Activated CD8-positive, alpha-beta T cell treated with anti-CD3 and anti-CD28 coated beads for 36 hours (primary cell): ENCODE results near the gene SH3GL1. TPM values are rescaled to one million over a fixed set of nuclear protein-coding genes. Genes with fewer than 3 reads are reported as not detected.

Experiments
- ATAC-seq: fragments of 200-7000 bp; cut with Tn5 transposase; one replicate; pipeline ENCODE4 v1.10.0; 2021; ENCODE audit warnings: mild to moderate bottlenecking, moderate library complexity
- CTCF ChIA-PET: fragments of 350-600 bp; sonication (Branson Sonifier 250); formaldehyde crosslinking; loops from one replicate; lab custom pipeline; 2021; ENCODE audit warnings: antibody characterized with exemption; lab: Charles Lee
- POLR2A ChIA-PET: fragments of 350-600 bp; sonication (Branson Sonifier 250); formaldehyde crosslinking; loops from one replicate; lab custom pipeline; 2021; ENCODE audit warnings: antibody characterized with exemption; lab: Charles Lee
- DNase-seq: peaks from one replicate; pipeline ENCODE4 v3.0.0-alpha.2; 2020
- H3K27ac Mint-ChIP-seq: one replicate; pipeline ENCODE4 v1.8.0; 2021; ENCODE audit warnings: mild to moderate bottlenecking, mixed read lengths
- H3K27me3 Mint-ChIP-seq: one replicate; pipeline ENCODE4 v1.8.0; 2021; ENCODE audit warnings: mixed read lengths
- H3K36me3 Mint-ChIP-seq: one replicate; pipeline ENCODE4 v1.8.0; 2021; ENCODE audit warnings: low read depth, mixed read lengths
- H3K4me1 Mint-ChIP-seq: one replicate; pipeline ENCODE4 v1.8.0; 2021; ENCODE audit warnings: low read depth, mixed read lengths
- H3K4me3 Mint-ChIP-seq: one replicate; pipeline ENCODE4 v1.8.0; 2021; ENCODE audit warnings: mild to moderate bottlenecking, moderate library complexity, mixed read lengths
- H3K9me3 Mint-ChIP-seq: one replicate; pipeline ENCODE4 v1.8.0; 2021; ENCODE audit warnings: mixed read lengths
- CTCF ChIP-seq: fragments of 200-600 bp; IDR thresholded peaks from one replicate; pipeline ENCODE4 v1.8.0; 2022; ENCODE audit warnings: antibody characterized with exemption, mild to moderate bottlenecking
- intact Hi-C: fragments of 100-400 bp; cut with micrococcal nuclease; formaldehyde crosslinking; loops from one replicate; pipeline ENCODE4 v1.10.0; 2022
- total RNA-seq, 2 experiments: library from RNA; stranded (reverse); gene quantifications; one replicate each; pipeline ENCODE4 v1.2.3, GENCODE V29; 2021

SH3GL1 gene
- total RNA-seq, 2 experiments from 2014 or later = 53.1 to 59.2 TPM

GRCh38 chr19:4378886-4379285 lies 21.5 kb downstream of the SH3GL1 start:
- no peak for TF ChIP-seq CTCF
- no peak for DNase-seq
- peak overlapping the region; percentile 71 for H3K4me3 Mint-ChIP-seq
- peaks cover 62% of the 10 kb centered on the region for H3K4me1 Mint-ChIP-seq
- ChIA-PET POLR2A (interaction anchor here (0.9 to 2.0 kb wide), 4 partner anchors 9 to 22 kb away, joined by 3 to 7 read pairs (median 6); partner anchors contain the start of gene SH3GL1), CTCF (interaction anchor here (0.7 to 3.3 kb wide), 5 partner anchors 9 to 112 kb away, joined by 3 to 15 read pairs (median 5); partner anchors contain the start of gene SH3GL1)
- H3K27me3 Mint-ChIP-seq = no peaks in the 10 kb centered on the region
- H3K27ac Mint-ChIP-seq = peak overlapping the region; percentile 87
- H3K9me3 Mint-ChIP-seq = no peaks in the 10 kb centered on the region
- intact Hi-C loops = no loop called here
- ATAC-seq = no peak
- H3K36me3 Mint-ChIP-seq = peaks cover 16% of the 10 kb centered on the region

- no peak for ATAC-seq
- peaks cover 61% of the 10 kb centered on the region for H3K4me1 Mint-ChIP-seq
- DNase-seq = no peak
- H3K36me3 Mint-ChIP-seq = peaks cover 13% of the 10 kb centered on the region
- POLR2A ChIA-PET = interaction anchor here (0.7 to 2.2 kb wide), 3 partner anchors 13 to 25 kb away, joined by 3 to 6 read pairs (median 3); partner anchors contain the start of gene CHAF1A
- no peaks in the 10 kb centered on the region for H3K27me3 Mint-ChIP-seq
- no peaks in the 10 kb centered on the region for H3K9me3 Mint-ChIP-seq
- intact Hi-C loops = no loop called here
- peak overlapping the region; percentile 46 for H3K27ac Mint-ChIP-seq
- CTCF ChIA-PET = interaction anchor here (2.2 kb wide), 1 partner anchor 110 kb away, joined by 7 read pairs; no protein-coding TSS in a partner anchor
- H3K4me3 Mint-ChIP-seq = no peak overlapping the region
- no peak for TF ChIP-seq CTCF
Observed at GRCh38 chr19:4376991-4377781, 23.2 kb downstream of the SH3GL1 start.

- Mint-ChIP-seq H3K4me1 (peaks cover 61% of the 10 kb centered on the region), H3K36me3 (peaks cover 13% of the 10 kb centered on the region), H3K4me3 (no peak overlapping the region), H3K9me3 (no peaks in the 10 kb centered on the region), H3K27ac (peak overlapping the region; percentile 46), H3K27me3 (no peaks in the 10 kb centered on the region)
- ATAC-seq (no peak), DNase-seq (no peak)
- ChIA-PET CTCF (interaction anchor here (1.6 to 2.2 kb wide), 2 partner anchors 24 to 110 kb away, joined by 4 to 7 read pairs; no protein-coding TSS in a partner anchor), POLR2A (interaction anchor here (0.7 to 2.2 kb wide), 3 partner anchors 13 to 26 kb away, joined by 3 to 6 read pairs (median 3); partner anchors contain the start of gene CHAF1A)
- intact Hi-C loops = no loop called here
- no peak for TF ChIP-seq CTCF
Observed at GRCh38 chr19:4376671-4376990, 23.7 kb downstream of the SH3GL1 start.

GRCh38 chr19:4376028-4376670 lies 24.2 kb downstream of the SH3GL1 start:
- H3K27me3 Mint-ChIP-seq = no peaks in the 10 kb centered on the region
- DNase-seq = no peak
- ChIA-PET POLR2A (interaction anchor here (0.7 to 2.2 kb wide), 5 partner anchors 11 to 34 kb away, joined by 3 to 6 read pairs (median 4); partner anchors contain the start of gene CHAF1A), CTCF (interaction anchor here (1.6 to 2.2 kb wide), 2 partner anchors 24 to 109 kb away, joined by 4 to 7 read pairs; no protein-coding TSS in a partner anchor)
- H3K4me3 Mint-ChIP-seq = no peak overlapping the region
- peak overlapping the region; percentile 46 for H3K27ac Mint-ChIP-seq
- intact Hi-C loops = no loop called here
- no peaks in the 10 kb centered on the region for H3K9me3 Mint-ChIP-seq
- TF ChIP-seq CTCF = no peak
- peaks cover 63% of the 10 kb centered on the region for H3K4me1 Mint-ChIP-seq
- no peak for ATAC-seq
- peaks cover 13% of the 10 kb centered on the region for H3K36me3 Mint-ChIP-seq
